Erythroblast (primary cell): Measurements from ENCODE around the gene SCG3.

Source experiments
- DNase-seq, 2 experiments: peaks; one replicate each; lab custom pipeline; 2025; lab: John Stamatoyannopoulos, UW
- GATA1 ChIP-seq: IDR thresholded peaks from 2 replicates; pipeline ENCODE4 v1.6.1; 2011; ENCODE audit warnings: low read depth, mild to moderate bottlenecking, control low read depth, low read length, moderate library complexity
- POLR2A ChIP-seq: IDR thresholded peaks from 2 replicates; pipeline ENCODE4 v1.6.1; 2011; ENCODE audit warnings: mild to moderate bottlenecking, low read length

The SCG3 gene

GRCh38 chr15:51702710-51703109 is 21.4 kb downstream of the SCG3 start:
- TF ChIP-seq POLR2A (peak; percentile 28), GATA1 (no peak)
- DNase-seq = peak; percentile 58 to 82

GRCh38 chr15:51706291-51706690 is 25.0 kb downstream of the SCG3 start:
- DNase-seq = peak; percentile 60 to 83
- peak; percentile 27 for TF ChIP-seq POLR2A
- no peak for TF ChIP-seq GATA1

- no peak for DNase-seq
- no peak for TF ChIP-seq POLR2A
- no peak for TF ChIP-seq GATA1
Observed at GRCh38 chr15:51706926-51707608, 25.8 kb downstream of the SCG3 start.

GRCh38 chr15:51708013-51708412 is 26.7 kb downstream of the SCG3 start:
- DNase-seq = no peak
- TF ChIP-seq POLR2A = no peak
- no peak for TF ChIP-seq GATA1

DNA sequence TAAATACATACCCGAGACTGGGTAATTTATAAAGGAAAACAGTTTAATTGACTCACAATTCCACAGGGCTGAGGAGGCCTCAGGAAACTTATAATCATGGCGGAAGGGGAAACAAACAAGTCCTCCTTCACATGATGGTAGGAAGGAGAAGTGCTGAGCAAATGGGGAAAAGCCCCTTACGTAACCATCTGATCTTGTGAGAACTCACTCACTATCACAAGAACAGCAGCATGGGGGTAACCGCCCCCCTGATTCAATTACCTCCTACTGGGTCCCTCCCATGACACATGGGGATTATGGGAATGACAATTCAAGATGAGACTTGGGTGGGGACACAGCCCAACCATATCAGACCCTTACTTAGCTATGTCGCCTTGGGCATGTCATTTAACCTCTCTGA is 27.7 kb downstream of the SCG3 start:
- no peak for DNase-seq

DNA sequence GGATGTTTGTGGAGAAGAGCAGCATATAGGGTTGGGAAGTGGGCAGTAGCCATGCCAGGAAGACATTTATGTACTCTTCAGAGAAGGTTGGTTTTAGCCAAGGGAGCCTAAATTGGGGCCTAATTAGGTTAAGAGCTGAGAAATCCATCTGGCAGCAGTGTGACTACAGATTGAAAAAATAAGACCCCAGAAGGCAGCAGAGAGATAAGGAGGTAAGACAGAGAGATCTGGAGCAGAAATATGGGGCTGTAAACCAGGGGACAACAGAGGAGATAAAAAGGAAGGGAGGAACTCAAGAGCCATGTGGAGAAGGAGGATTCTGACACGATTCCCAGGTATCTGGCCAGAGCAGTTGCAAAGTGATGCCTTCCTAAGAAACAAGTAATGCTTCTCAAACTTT is 32.9 kb downstream of the SCG3 start:
- DNase-seq = peak in 1 of 2 experiments; percentile 28
- no peak for TF ChIP-seq GATA1
- TF ChIP-seq POLR2A = no peak

More for the DNA sequence above, 27.7 kb downstream of the SCG3 start:
- TF ChIP-seq GATA1 (no peak), POLR2A (no peak)

- DNase-seq = no peak
- no peak for TF ChIP-seq POLR2A
- TF ChIP-seq GATA1 = no peak
Observed at GRCh38 chr15:51714911-51715310, 33.6 kb downstream of the SCG3 start.

GRCh38 chr15:51718219-51718618 is 36.9 kb downstream of the SCG3 start:
- TF ChIP-seq GATA1 = no peak
- TF ChIP-seq POLR2A = no peak
- DNase-seq = no peak

GRCh38 chr15:51718746-51719145 is 37.4 kb downstream of the SCG3 start:
- TF ChIP-seq GATA1 (no peak), POLR2A (no peak)
- DNase-seq = no peak

- DNase-seq = no peak
- TF ChIP-seq POLR2A (no peak), GATA1 (no peak)
Observed at GRCh38 chr15:51720201-51720995, 39.1 kb downstream of the SCG3 start.

GRCh38 chr15:51721199-51721960 is 40.1 kb downstream of the SCG3 start:
- TF ChIP-seq GATA1 = no peak
- no peak for TF ChIP-seq POLR2A
- peak in 1 of 2 experiments; percentile 7 for DNase-seq

- no peak for TF ChIP-seq POLR2A
- TF ChIP-seq GATA1 = no peak
- no peak for DNase-seq
Observed at GRCh38 chr15:51724199-51724598, 42.9 kb downstream of the SCG3 start.

GRCh38 chr15:51724673-51725072 is 43.4 kb downstream of the SCG3 start:
- DNase-seq = no peak
- TF ChIP-seq GATA1 (no peak), POLR2A (no peak)

GRCh38 chr15:51726302-51727073 is 45.2 kb downstream of the SCG3 start:
- DNase-seq = peak; percentile 13 to 40
- TF ChIP-seq POLR2A (peak; percentile 21), GATA1 (no peak)
